HepG2 (cell line): Measurements from ENCODE around the gene GRK4. TPM values are rescaled to one million over a fixed set of nuclear protein-coding genes. Genes with fewer than 3 reads are reported as not detected.
A peak's percentile ranks its signal among the peaks of the same experiment; 100 is the strongest.

Source experiments
- AKAP8 ChIP-seq: sonication (generic); formaldehyde crosslinking; IDR thresholded peaks from 2 replicates; pipeline ENCODE4 v1.5.1; 2020; ENCODE audit warnings: mild to moderate bottlenecking, missing genetic modification reagents
- CBFB ChIP-seq: sonication (generic); formaldehyde crosslinking; IDR thresholded peaks from 2 replicates; pipeline ENCODE4 v1.4.0; 2020; ENCODE audit warnings: missing genetic modification reagents
- CBX2 ChIP-seq, 2 experiments: fragments of 200-600 bp in 1 of 2; sonication (generic); formaldehyde crosslinking in 1 of 2; IDR thresholded peaks; 2 replicates each; pipeline versions ENCODE4 v1.7.0 to v1.8.1; 2018 to 2022; ENCODE audit warnings: low read depth in 2 of 2, low read length in 1 of 2, mild to moderate bottlenecking in 1 of 2, missing genetic modification reagents in 1 of 2
- CERS6 ChIP-seq: sonication (generic); formaldehyde crosslinking; IDR thresholded peaks from 2 replicates; pipeline ENCODE4 v1.5.0; 2020; ENCODE audit warnings: missing genetic modification reagents
- ELF4 ChIP-seq: sonication (generic); formaldehyde crosslinking; IDR thresholded peaks from 2 replicates; pipeline ENCODE4 v1.5.0; 2020; ENCODE audit warnings: missing genetic modification reagents, mild to moderate bottlenecking, moderate library complexity, borderline replicate concordance
- KDM1A ChIP-seq: IDR thresholded peaks from 2 replicates; pipeline ENCODE4 v1.6.1; 2016; ENCODE audit warnings: missing compliant biosample characterization
- KDM6A ChIP-seq: IDR thresholded peaks from 2 replicates; pipeline ENCODE4 v1.6.1; 2016; ENCODE audit warnings: low read depth
- KMT2B ChIP-seq: IDR thresholded peaks from 2 replicates; pipeline ENCODE4 v1.6.1; 2016; ENCODE audit warnings: missing genetic modification reagents, missing compliant biosample characterization
- MED1 ChIP-seq: sonication (generic); formaldehyde crosslinking; IDR thresholded peaks from 2 replicates; pipeline ENCODE4 v1.4.0; 2020; ENCODE audit warnings: missing genetic modification reagents
- MIXL1 ChIP-seq: IDR thresholded peaks from 2 replicates; pipeline ENCODE4 v1.6.1; 2016
- RBAK ChIP-seq: sonication (generic); formaldehyde crosslinking; IDR thresholded peaks from 2 replicates; pipeline ENCODE4 v1.5.1; 2020; ENCODE audit warnings: mild to moderate bottlenecking, missing genetic modification reagents
- RBM22 ChIP-seq: fragments of 200-400 bp; formaldehyde crosslinking; optimal IDR thresholded peaks from 2 replicates; pipeline ENCODE3; 2017; ENCODE audit warnings: mild to moderate bottlenecking, low read length, moderate library complexity
- REL ChIP-seq: sonication (generic); formaldehyde crosslinking; conservative IDR thresholded peaks from 2 replicates; pipeline ENCODE4 v1.8.0; 2022; ENCODE audit warnings: mild to moderate bottlenecking, missing genetic modification reagents, moderate library complexity
- SIN3B ChIP-seq: fragments of 150-350 bp; IDR thresholded peaks from 2 replicates; pipeline ENCODE4 v1.6.1; 2014; ENCODE audit warnings: low read length
- SKI ChIP-seq: fragments of 450-650 bp; IDR thresholded peaks from one replicate; pipeline ENCODE4 v1.6.1; 2018; ENCODE audit warnings: mild to moderate bottlenecking; ENCODE audit not compliant: partially characterized antibody
- SMAD1 ChIP-seq: sonication (generic); formaldehyde crosslinking; IDR thresholded peaks from 2 replicates; pipeline ENCODE4 v1.4.0; 2020; ENCODE audit warnings: missing genetic modification reagents, low read depth, mild to moderate bottlenecking, borderline replicate concordance
- SOX5 ChIP-seq: IDR thresholded peaks from 2 replicates; pipeline ENCODE4 v1.6.1; 2016; ENCODE audit warnings: borderline replicate concordance
- SRSF1 ChIP-seq: fragments of 200-400 bp; formaldehyde crosslinking; optimal IDR thresholded peaks from 2 replicates; pipeline ENCODE3; 2017; ENCODE audit warnings: mild to moderate bottlenecking, low read depth, low read length, moderate library complexity
- SRY ChIP-seq: sonication (generic); formaldehyde crosslinking; IDR thresholded peaks from 2 replicates; pipeline ENCODE4 v1.8.0; 2022; ENCODE audit warnings: mild to moderate bottlenecking, missing genetic modification reagents
- ZGPAT ChIP-seq: IDR thresholded peaks from 2 replicates; pipeline ENCODE4 v1.6.1; 2016; ENCODE audit warnings: mild to moderate bottlenecking
- ZNF121 ChIP-seq: sonication (generic); formaldehyde crosslinking; IDR thresholded peaks from 2 replicates; pipeline ENCODE4 v1.5.0; 2020; ENCODE audit warnings: mild to moderate bottlenecking, missing genetic modification reagents
- ZNF138 ChIP-seq: sonication (generic); formaldehyde crosslinking; IDR thresholded peaks from 2 replicates; pipeline ENCODE4 v1.5.0; 2020; ENCODE audit warnings: mild to moderate bottlenecking, low read depth, missing genetic modification reagents
- ZNF350 ChIP-seq: sonication (generic); formaldehyde crosslinking; IDR thresholded peaks from 2 replicates; pipeline ENCODE4 v1.4.0; 2020; ENCODE audit warnings: mild to moderate bottlenecking, low read depth, missing genetic modification reagents, borderline replicate concordance
- ZNF496 ChIP-seq: sonication (generic); formaldehyde crosslinking; IDR thresholded peaks from 2 replicates; pipeline ENCODE4 v1.8.1; 2023; ENCODE audit warnings: mild to moderate bottlenecking, moderate library complexity, missing genetic modification reagents; ENCODE audit not compliant: insufficient replicate concordance
- ZNF574 ChIP-seq: sonication (generic); formaldehyde crosslinking; IDR thresholded peaks from 2 replicates; pipeline ENCODE4 v1.4.0; 2020; ENCODE audit warnings: missing genetic modification reagents
- ZNF709 ChIP-seq: sonication (generic); formaldehyde crosslinking; IDR thresholded peaks from 2 replicates; pipeline ENCODE4 v1.5.0; 2020; ENCODE audit warnings: mild to moderate bottlenecking, missing genetic modification reagents
- polyA plus RNA-seq, 8 experiments: library from polyadenylated mRNA; depleted of rRNA in 3 of 8; stranded (reverse) in 7 of 8; unstranded in 1 of 8; fragments of >200 nt; fragmentation: Illumina TruSeq in 4 of 8; extraction: Trizol in 4 of 8; gene quantifications; 2 replicates each; pipeline versions ENCODE4 v1.2.1 to v1.2.3, GENCODE V29; 2011 to 2016; ENCODE audit warnings: low read depth in 4 of 8, missing spikeins in 1 of 8, mixed read lengths in 1 of 8; ENCODE audit not compliant: insufficient read depth in 1 of 8
- total RNA-seq, 5 experiments: library from RNA; depleted of rRNA; stranded (reverse); fragments of >200 nt; fragmentation: Illumina TruSeq; extraction: Trizol; gene quantifications; 2 replicates each; pipeline ENCODE4 v1.2.3, GENCODE V29; 2016; ENCODE audit warnings: low read depth in 1 of 5

GRK4 gene
- total and polyA plus RNA-seq, 2 of the 13 experiments (the other 11 are each of a cell fraction or from before 2014, with no cell fraction given): 1.8 to 2.0 TPM

GRCh38 chr4:2963175-2963965 lies at the start of gene GRK4, which contains the start of gene NOP14 (continued):
- TF ChIP-seq AKAP8 (peak; percentile 85; the same call in 1 of the 2 replicates), KDM6A (CRISPR knock-in tag) (no peak), RBAK (CRISPR knock-in tag) (0 out of 2 replicates have a peak, but pooled peaks have one; percentile 14), ZGPAT (peak; percentile 96; the same call in 1 of the 2 replicates), MED1 (peak; percentile 71), SRSF1 (no peak), CBFB (CRISPR knock-in tag) (peak; percentile 95), REL (CRISPR knock-in tag) (peak; percentile 99), SIN3B (0 out of 2 replicates have a peak, but pooled peaks have one; percentile 26), RBM22 (no peak), SRY (CRISPR knock-in tag) (peak; percentile 35; the same call in 1 of the 2 replicates), SMAD1 (CRISPR knock-in tag) (peak; percentile 40; the same call in 1 of the 2 replicates), ZNF350 (CRISPR knock-in tag) (peak; percentile 90), KMT2B (CRISPR knock-in tag) (peak; percentile 95), ZNF121 (CRISPR knock-in tag) (peak; percentile 79; the same call in 1 of the 2 replicates), KDM1A (CRISPR knock-in tag) (no peak), CERS6 (CRISPR knock-in tag) (peak; percentile 73; the same call in 1 of the 2 replicates), ZNF496 (CRISPR knock-in tag) (no peak), CBX2 (IDR thresholded peaks at IDR 0.05; ENCODE audit: low read depth, low read length) (no peak), CBX2 (CRISPR knock-in tag; IDR thresholded peaks at IDR 0.05; ENCODE audit: low read depth) (no peak), ZNF574 (CRISPR knock-in tag) (peak; percentile 95), SOX5 (peak; percentile 64; the same call in 1 of the 2 replicates), ELF4 (peak; percentile 78; the same call in 1 of the 2 replicates), ZNF138 (CRISPR knock-in tag) (peak; percentile 87; the same call in 1 of the 2 replicates), SKI (peak; percentile 46), ZNF709 (CRISPR knock-in tag) (peak; percentile 88; the same call in 1 of the 2 replicates), MIXL1 (peak; percentile 80)
